B cell (primary cell): ENCODE results near the gene USP33. TPM values are rescaled to one million over a fixed set of nuclear protein-coding genes. Genes with fewer than 3 reads are reported as not detected.

ENCODE experiments used
- ATAC-seq: fragments of 200-7000 bp; cut with Tn5 transposase; one replicate; pipeline ENCODE4 v1.10.0; 2021; ENCODE audit warnings: low read depth, mild to moderate bottlenecking, moderate number of reproducible peaks, moderate library complexity
- CTCF ChIA-PET: fragments of 350-600 bp; sonication (Branson Sonifier 250); formaldehyde crosslinking; loops from one replicate; lab custom pipeline; 2021; ENCODE audit warnings: antibody characterized with exemption, inconsistent platforms; lab: Charles Lee
- POLR2A ChIA-PET: fragments of 350-600 bp; sonication (Branson Sonifier 250); formaldehyde crosslinking; loops from one replicate; lab custom pipeline; 2021; ENCODE audit warnings: antibody characterized with exemption; lab: Charles Lee
- DNase-seq: peaks from one replicate; pipeline ENCODE4 v3.0.0; 2013
- H2AFZ ChIP-seq: 2 replicates; pipeline ENCODE4 v1.6.1; 2012; ENCODE audit warnings: mild to moderate bottlenecking, low read depth, low read length; ENCODE audit not compliant: insufficient read depth, poor library complexity, severe bottlenecking
- H3K27ac ChIP-seq, 2 donors: 1 replicate in 1 of 2; 2 replicates in 1 of 2; pipeline ENCODE4 v1.5.1; 2012 to 2013; ENCODE audit warnings: low read length in 2 of 2, mild to moderate bottlenecking in 2 of 2, moderate library complexity in 1 of 2
- H3K27me3 ChIP-seq, 4 experiments: fragments of 200-600 bp in 1 of 4; sonication (generic) in 1 of 4; replicated peaks in 1 of 4; 1 replicate in 2 of 4; 2 replicates in 2 of 4; pipeline versions ENCODE4 v1.6.1 to v1.7.0; 2013 to 2016; ENCODE audit warnings: low read length in 3 of 4, mild to moderate bottlenecking in 2 of 4, mixed read lengths in 1 of 4, moderate library complexity in 1 of 4; ENCODE audit not compliant: insufficient read depth in 4 of 4, control insufficient read depth in 3 of 4; ENCODE audit errors: control extremely low read depth in 1 of 4
- H3K36me3 ChIP-seq, 2 experiments: replicated peaks in 1 of 2; 1 replicate in 1 of 2; 2 replicates in 1 of 2; pipeline versions ENCODE4 v1.6.1 to v1.7.1; 2013; ENCODE audit warnings: low read length in 1 of 2; ENCODE audit not compliant: insufficient read depth in 2 of 2, control insufficient read depth in 1 of 2; ENCODE audit errors: control extremely low read depth in 1 of 2, extremely low read depth in 1 of 2
- H3K4me1 ChIP-seq, 2 donors: fragments of 200-600 bp in 1 of 2; sonication (generic) in 1 of 2; 1 replicate in 1 of 2; 2 replicates in 1 of 2; pipeline versions ENCODE4 v1.5.1 to v1.6.1; 2013 to 2017; ENCODE audit warnings: low read length in 2 of 2; ENCODE audit not compliant: control insufficient read depth in 2 of 2, insufficient read depth in 2 of 2
- H3K4me2 ChIP-seq: replicated peaks from 2 replicates; pipeline ENCODE3; 2012; ENCODE audit warnings: mild to moderate bottlenecking, low read depth, low read length; ENCODE audit not compliant: poor library complexity, severe bottlenecking
- H3K4me3 ChIP-seq, 5 experiments: fragments of 200-600 bp in 1 of 5; sonication (generic) in 1 of 5; 1 replicate in 3 of 5; 2 replicates in 2 of 5; pipeline versions ENCODE4 v1.5.1 to v1.7.0; 2011 to 2016; ENCODE audit warnings: low read length in 4 of 5, mild to moderate bottlenecking in 4 of 5, low read depth in 2 of 5, control low read depth in 1 of 5, moderate library complexity in 1 of 5; ENCODE audit not compliant: insufficient read depth in 1 of 5; ENCODE audit errors: control extremely low read depth in 1 of 5, extremely low read depth in 1 of 5
- H3K79me2 ChIP-seq: fragments of 200-600 bp; sonication (generic); one replicate; pipeline ENCODE4 v1.6.0; 2016; ENCODE audit warnings: low read length; ENCODE audit not compliant: control insufficient read depth, insufficient read depth
- H3K9ac ChIP-seq: fragments of 200-600 bp; sonication (generic); 2 replicates; pipeline ENCODE4 v1.6.1; 2017; ENCODE audit warnings: mild to moderate bottlenecking, low read length, moderate library complexity
- H3K9me3 ChIP-seq, 3 donors: one replicate each; pipeline versions ENCODE4 v1.6.1 to v1.7.1; 2013; ENCODE audit warnings: low read length in 2 of 3; ENCODE audit not compliant: control insufficient read depth in 2 of 3, insufficient read depth in 1 of 3; ENCODE audit errors: control extremely low read depth in 1 of 3
- H4K20me1 ChIP-seq: 2 replicates; pipeline ENCODE4 v1.6.0; 2012; ENCODE audit warnings: mild to moderate bottlenecking, low read length; ENCODE audit not compliant: insufficient read depth, control insufficient read depth, poor library complexity, severe bottlenecking
- H3K27ac Mint-ChIP-seq: one replicate; pipeline ENCODE4 v1.8.0; 2021; ENCODE audit warnings: mixed read lengths
- H3K27me3 Mint-ChIP-seq: one replicate; pipeline ENCODE4 v1.8.0; 2021; ENCODE audit warnings: mixed read lengths
- H3K4me1 Mint-ChIP-seq: one replicate; pipeline ENCODE4 v1.8.0; 2021; ENCODE audit warnings: mixed read lengths
- H3K4me3 Mint-ChIP-seq: one replicate; pipeline ENCODE4 v1.8.0; 2021; ENCODE audit warnings: mixed read lengths
- H3K9me3 Mint-ChIP-seq: one replicate; pipeline ENCODE4 v1.8.0; 2022; ENCODE audit warnings: mixed read lengths; ENCODE audit not compliant: insufficient read depth
- EZH2 ChIP-seq: IDR thresholded peaks from 2 replicates; pipeline ENCODE4 v1.6.1; 2012; ENCODE audit warnings: borderline replicate concordance, low read depth, mild to moderate bottlenecking, moderate library complexity, low read length; ENCODE audit not compliant: insufficient read depth, poor library complexity, severe bottlenecking
- WGBS: methylation state at CpG from one replicate; pipeline ENCODE4 v1.1.5; 2013; ENCODE audit warnings: missing lambda C conversion rate; ENCODE audit not compliant: insufficient coverage; 5-methylcytosine and 5-hydroxymethylcytosine counted together
- intact Hi-C: fragments of 100-400 bp; cut with micrococcal nuclease; formaldehyde crosslinking; loops from one replicate; pipeline ENCODE4 v1.10.0; 2022
- polyA plus RNA-seq: library from polyadenylated mRNA; depleted of rRNA; stranded (reverse); fragments of >200 nt; gene quantifications from 2 replicates; pipeline ENCODE4 v1.2.3, GENCODE V29; 2012
- total RNA-seq, 2 donors: library from RNA; stranded (reverse); fragments of 120-200 nt in 1 of 2; gene quantifications; 1 replicate in 1 of 2; 2 replicates in 1 of 2; pipeline versions ENCODE4 v1.2.3 to v1.2.4, GENCODE V29; 2013 to 2022
- TF ChIP-seq, protein P1 (sequence below): fragments of 200-600 bp; IDR thresholded peaks from one replicate; pipeline ENCODE4 v1.8.0; 2022; ENCODE audit warnings: antibody characterized with exemption, mild to moderate bottlenecking

The USP33 gene
- total and polyA plus RNA-seq, 2 donors (not counting 1 experiment from before 2014, with no cell fraction given): 24.8 to 83.4 TPM

DNA sequence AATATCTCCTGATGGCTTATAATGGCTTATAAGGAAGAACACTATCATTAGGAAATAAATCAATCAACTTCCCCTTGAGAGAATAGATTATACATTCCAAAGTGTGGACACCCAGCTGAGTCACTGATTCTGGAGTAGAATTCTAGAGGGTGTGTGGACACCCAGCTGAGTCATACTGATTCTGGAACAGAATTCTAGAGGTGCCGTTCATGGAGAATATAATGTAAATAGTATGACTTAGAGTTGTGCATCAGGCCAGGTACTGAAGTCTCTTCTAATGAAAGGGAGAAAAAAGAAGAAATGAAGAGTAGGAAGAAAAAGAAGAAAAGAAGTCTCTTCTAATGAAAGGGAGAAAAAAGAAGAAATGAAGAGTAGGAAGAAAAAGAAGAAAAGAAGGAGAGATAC is 2.4 kb upstream of the USP33 start:
- Histone ChIP-seq H3K4me1 (peaks cover 14 to 16% of the 10 kb centered on the region in 2 donors), H3K79me2 (peaks cover 35% of the 10 kb centered on the region), H3K27me3 (peaks cover 0 to 8% (median 2%) of the 10 kb centered on the region in 4 experiments), H3K4me3 (no peak overlapping the region), H3K4me2 (no peak overlapping the region), H3K27ac (no peak overlapping the region), H3K9ac (no peak overlapping the region), H3K36me3 (no peaks in the 10 kb centered on the region), H3K9me3 (no peaks in the 10 kb centered on the region), H2AFZ (no peak overlapping the region), H4K20me1 (peaks cover 6% of the 10 kb centered on the region)
- DNase-seq (no peak), ATAC-seq (no peak)
- H3K9me3 Mint-ChIP-seq: no peaks in the 10 kb centered on the region
- no peak overlapping the region for H3K4me3 Mint-ChIP-seq
- POLR2A ChIA-PET: no interaction called here
- intact Hi-C loops: no loop called here
- WGBS: 40% methylated on average over 1 of the region's 1 CpG
- no peak overlapping the region for H3K27ac Mint-ChIP-seq
- TF ChIP-seq, protein P1, sequence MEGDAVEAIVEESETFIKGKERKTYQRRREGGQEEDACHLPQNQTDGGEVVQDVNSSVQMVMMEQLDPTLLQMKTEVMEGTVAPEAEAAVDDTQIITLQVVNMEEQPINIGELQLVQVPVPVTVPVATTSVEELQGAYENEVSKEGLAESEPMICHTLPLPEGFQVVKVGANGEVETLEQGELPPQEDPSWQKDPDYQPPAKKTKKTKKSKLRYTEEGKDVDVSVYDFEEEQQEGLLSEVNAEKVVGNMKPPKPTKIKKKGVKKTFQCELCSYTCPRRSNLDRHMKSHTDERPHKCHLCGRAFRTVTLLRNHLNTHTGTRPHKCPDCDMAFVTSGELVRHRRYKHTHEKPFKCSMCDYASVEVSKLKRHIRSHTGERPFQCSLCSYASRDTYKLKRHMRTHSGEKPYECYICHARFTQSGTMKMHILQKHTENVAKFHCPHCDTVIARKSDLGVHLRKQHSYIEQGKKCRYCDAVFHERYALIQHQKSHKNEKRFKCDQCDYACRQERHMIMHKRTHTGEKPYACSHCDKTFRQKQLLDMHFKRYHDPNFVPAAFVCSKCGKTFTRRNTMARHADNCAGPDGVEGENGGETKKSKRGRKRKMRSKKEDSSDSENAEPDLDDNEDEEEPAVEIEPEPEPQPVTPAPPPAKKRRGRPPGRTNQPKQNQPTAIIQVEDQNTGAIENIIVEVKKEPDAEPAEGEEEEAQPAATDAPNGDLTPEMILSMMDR: no peak
- TF ChIP-seq EZH2: no peak
- CTCF ChIA-PET: interaction anchor here (0.9 kb wide), 1 partner anchor 202 kb away, joined by 3 read pairs; no protein-coding TSS in a partner anchor
- peaks cover 15% of the 10 kb centered on the region for H3K4me1 Mint-ChIP-seq
- peaks cover 11% of the 10 kb centered on the region for H3K27me3 Mint-ChIP-seq

DNA sequence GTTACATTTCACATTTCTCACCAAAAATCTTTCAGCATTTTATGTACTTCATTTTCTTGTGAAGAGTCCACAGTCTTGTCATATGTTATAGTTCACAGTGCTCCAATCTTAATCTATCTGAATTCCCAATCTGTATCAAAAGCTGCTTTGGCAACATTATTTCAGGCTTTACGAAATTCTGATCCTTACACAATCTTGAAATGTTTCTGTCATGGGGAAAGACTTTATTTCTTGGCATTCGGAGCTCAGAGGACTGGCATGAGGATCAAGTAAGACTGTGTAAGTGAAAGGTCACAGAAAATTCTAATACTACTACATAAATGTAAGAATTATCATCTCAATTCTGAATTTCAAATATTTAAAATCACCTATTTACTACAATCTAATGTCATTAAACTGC is 2.0 kb downstream of the USP33 start:
- peaks cover 37% of the 10 kb centered on the region for H3K4me1 Mint-ChIP-seq
- Histone ChIP-seq H3K4me2 (peak overlapping the region; percentile 4), H3K27me3 (no peaks in the 10 kb centered on the region), H3K4me1 (peaks cover 14 to 29% of the 10 kb centered on the region in 2 donors), H3K36me3 (no peaks in the 10 kb centered on the region), H3K9ac (no peak overlapping the region), H3K9me3 (no peaks in the 10 kb centered on the region), H4K20me1 (peaks cover 34% of the 10 kb centered on the region), H2AFZ (no peak overlapping the region), H3K79me2 (peaks cover 79% of the 10 kb centered on the region), H3K27ac (no peak overlapping the region), H3K4me3 (no peak overlapping the region)
- DNase-seq: no peak
- POLR2A ChIA-PET: no interaction called here
- peak overlapping the region; percentile 48 for H3K4me3 Mint-ChIP-seq
- TF ChIP-seq EZH2: no peak
- TF ChIP-seq, protein P1: no peak
- WGBS: no CpG with 5 or more reads among the region's 2 CpGs
- H3K27me3 Mint-ChIP-seq: no peaks in the 10 kb centered on the region
- no peak for ATAC-seq
- intact Hi-C loops: loop anchor here (5.0 kb wide), 2 partner anchors 35 to 540 kb away; partner anchors contain the start of gene PIGK
- no peak overlapping the region for H3K27ac Mint-ChIP-seq
- H3K9me3 Mint-ChIP-seq: no peaks in the 10 kb centered on the region
- CTCF ChIA-PET: interaction anchor here (1.0 to 1.2 kb wide), 2 partner anchors 9 to 75 kb away, joined by 3 read pairs; partner anchors contain the start of gene ZZZ3
